PC-9 (cell line): Measurements from ENCODE around the gene STAC. TPM values are rescaled to one million over a fixed set of nuclear protein-coding genes. Genes with fewer than 3 reads are reported as not detected.

Experiments
- BruUV-seq: library from RNA; stranded (reverse); fragments of 400-500 nt; replicated peaks from 2 replicates; lab custom pipeline; 2021; lab: Mats Ljungman, UMichigan
- CTCF ChIA-PET: fragments of 300-600 bp; sonication (Branson Sonifier 250); formaldehyde crosslinking; loops from one replicate; lab custom pipeline; 2022; ENCODE audit warnings: antibody characterized with exemption; lab: Charles Lee
- POLR2A ChIA-PET: fragments of 300-600 bp; sonication (Branson Sonifier 250); formaldehyde crosslinking; loops from one replicate; lab custom pipeline; 2022; ENCODE audit warnings: antibody characterized with exemption; ENCODE audit not compliant: unreplicated experiment; lab: Charles Lee
- DNase-seq, 2 experiments: peaks; one replicate each; pipeline versions ENCODE4 v3.0.0 to v3.0.0-alpha.2; 2015 to 2022; ENCODE audit warnings: mixed read lengths in 1 of 2
- H2AFZ ChIP-seq: fragments of 200-600 bp; sonication (generic); 2 replicates; pipeline ENCODE4 v1.8.1; 2017; ENCODE audit warnings: antibody characterized with exemption
- H3F3A ChIP-seq: fragments of 200-600 bp; sonication (generic); 2 replicates; pipeline ENCODE4 v1.8.1; 2017; ENCODE audit warnings: antibody characterized with exemption, mild to moderate bottlenecking, low read depth; ENCODE audit not compliant: insufficient read depth
- H3K27ac ChIP-seq: fragments of 200-600 bp; sonication (generic); 2 replicates; pipeline ENCODE4 v1.6.1; 2016; ENCODE audit warnings: mixed run types
- H3K27me3 ChIP-seq: fragments of 200-600 bp; sonication (generic); 2 replicates; pipeline ENCODE4 v1.6.1; 2016; ENCODE audit warnings: low read depth, mixed run types; ENCODE audit not compliant: insufficient read depth
- H3K36me3 ChIP-seq: fragments of 200-600 bp; sonication (generic); 2 replicates; pipeline ENCODE4 v1.6.1; 2016; ENCODE audit warnings: low read depth, mixed run types
- H3K4me1 ChIP-seq: fragments of 200-600 bp; sonication (generic); replicated peaks from 2 replicates; pipeline ENCODE4 v1.6.1; 2016; ENCODE audit warnings: mixed run types; ENCODE audit not compliant: insufficient read depth
- H3K4me2 ChIP-seq: fragments of 200-600 bp; sonication (generic); 2 replicates; pipeline ENCODE4 v1.6.1; 2017; ENCODE audit warnings: mixed run types
- H3K4me3 ChIP-seq: fragments of 200-600 bp; sonication (generic); 2 replicates; pipeline ENCODE4 v1.6.1; 2016; ENCODE audit warnings: mixed run types
- H3K79me2 ChIP-seq: fragments of 200-600 bp; sonication (generic); 2 replicates; pipeline ENCODE4 v1.6.1; 2017; ENCODE audit warnings: low read depth, mixed run types
- H3K9me2 ChIP-seq: fragments of 200-600 bp; sonication (generic); 2 replicates; pipeline ENCODE4 v1.8.1; 2017; ENCODE audit warnings: mild to moderate bottlenecking; ENCODE audit not compliant: insufficient read depth
- H3K9me3 ChIP-seq: fragments of 200-600 bp; sonication (generic); 2 replicates; pipeline ENCODE4 v1.8.1; 2016; ENCODE audit warnings: low read depth; ENCODE audit not compliant: insufficient read depth
- H4K20me1 ChIP-seq: fragments of 200-600 bp; sonication (generic); 2 replicates; pipeline ENCODE4 v1.8.1; 2017; ENCODE audit not compliant: insufficient read depth
- CTCF ChIP-seq: fragments of 200-600 bp; sonication (generic); conservative IDR thresholded peaks from 2 replicates; pipeline ENCODE4 v1.6.1; 2017; ENCODE audit warnings: mixed run types, antibody characterized with exemption, mild to moderate bottlenecking, moderate library complexity
- EZH2 ChIP-seq: fragments of 200-600 bp; sonication (generic); IDR thresholded peaks from 2 replicates; pipeline ENCODE4 v1.8.0; 2017; ENCODE audit warnings: antibody characterized with exemption, low read depth
- intact Hi-C: fragments of 100-400 bp; cut with micrococcal nuclease; formaldehyde crosslinking; loops from one replicate; pipeline ENCODE4 v1.10.0; 2022; ENCODE audit not compliant: unreplicated experiment
- total RNA-seq: library from RNA; stranded (reverse); gene quantifications from 2 replicates; pipeline ENCODE4 v1.2.3, GENCODE V29; 2021

The STAC gene
- total RNA-seq, 1 experiment from 2014 or later = 17.6 TPM

GRCh38 chr3:36558961-36559360, 178.7 kb downstream of the STAC start:
- Histone ChIP-seq H3K4me1 (no peaks in the 10 kb centered on the region), H3K27me3 (no peaks in the 10 kb centered on the region), H2AFZ (no peak overlapping the region), H3K4me3 (no peak overlapping the region), H3K4me2 (no peak overlapping the region), H3F3A (no peaks in the 10 kb centered on the region), H3K79me2 (no peaks in the 10 kb centered on the region), H3K9me3 (no peaks in the 10 kb centered on the region), H3K9me2 (no peaks in the 10 kb centered on the region), H4K20me1 (no peaks in the 10 kb centered on the region), H3K27ac (no peak overlapping the region), H3K36me3 (no peaks in the 10 kb centered on the region)
- no peak for DNase-seq
- intact Hi-C loops = no loop called here
- CTCF ChIA-PET = no interaction called here
- BruUV-seq = no TSS peak
- POLR2A ChIA-PET = interaction anchor here (0.6 kb wide), 1 partner anchor 100 kb away, joined by 5 read pairs; no protein-coding TSS in a partner anchor
- TF ChIP-seq CTCF (no peak), EZH2 (no peak)

GRCh38 chr3:36560685-36561084, 180.4 kb downstream of the STAC start:
- no TSS peak for BruUV-seq
- H3K4me3 ChIP-seq = no peak overlapping the region
- H2AFZ ChIP-seq = no peak overlapping the region
- POLR2A ChIA-PET = interaction anchor here (0.7 kb wide), 1 partner anchor 69 kb away, joined by 4 read pairs; no protein-coding TSS in a partner anchor
- intact Hi-C loops = no loop called here
- no peaks in the 10 kb centered on the region for H3F3A ChIP-seq
- TF ChIP-seq EZH2 = no peak
- TF ChIP-seq CTCF = no peak
- H3K27me3 ChIP-seq = no peaks in the 10 kb centered on the region
- no peaks in the 10 kb centered on the region for H3K36me3 ChIP-seq
- H3K9me2 ChIP-seq = no peaks in the 10 kb centered on the region
- H3K79me2 ChIP-seq = no peaks in the 10 kb centered on the region
- no peak overlapping the region for H3K27ac ChIP-seq
- H3K9me3 ChIP-seq = no peaks in the 10 kb centered on the region
- no peak overlapping the region for H3K4me2 ChIP-seq
- CTCF ChIA-PET = no interaction called here
- DNase-seq = no peak
- no peaks in the 10 kb centered on the region for H3K4me1 ChIP-seq
- no peaks in the 10 kb centered on the region for H4K20me1 ChIP-seq

DNA sequence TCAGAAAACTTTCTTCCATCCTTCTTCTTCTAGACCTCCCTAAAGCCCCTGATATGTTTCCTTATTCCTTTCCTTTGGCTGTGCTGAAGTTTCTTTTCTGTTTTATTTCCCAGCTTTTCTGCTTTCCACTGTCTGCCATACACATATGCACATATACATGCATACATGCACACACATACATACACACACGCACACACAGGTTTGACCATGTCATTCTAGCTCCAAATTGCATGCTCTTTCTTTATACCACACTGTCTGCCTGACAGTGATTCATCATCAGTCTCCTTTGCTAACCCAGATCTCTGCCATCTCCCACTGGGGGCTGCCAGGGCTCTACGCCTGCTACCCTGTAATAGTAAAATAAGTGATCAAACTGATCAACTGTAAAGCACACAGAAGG, 181.3 kb downstream of the STAC start:
- no TSS peak for BruUV-seq
- Histone ChIP-seq H3F3A (no peaks in the 10 kb centered on the region), H4K20me1 (no peaks in the 10 kb centered on the region), H3K27me3 (no peaks in the 10 kb centered on the region), H3K4me1 (no peaks in the 10 kb centered on the region), H2AFZ (no peak overlapping the region), H3K9me3 (no peaks in the 10 kb centered on the region), H3K4me2 (no peak overlapping the region), H3K79me2 (no peaks in the 10 kb centered on the region), H3K36me3 (no peaks in the 10 kb centered on the region), H3K9me2 (no peaks in the 10 kb centered on the region), H3K27ac (no peak overlapping the region), H3K4me3 (no peak overlapping the region)
- DNase-seq = no peak
- POLR2A ChIA-PET = no interaction called here
- intact Hi-C loops = no loop called here
- TF ChIP-seq CTCF (no peak), EZH2 (no peak)
- CTCF ChIA-PET = no interaction called here
